GM19468 (cell line): ENCODE measurements around the gene OBP2B.
"Not testable (repeated sequence)": the region's sequence is repeated elsewhere in the genome, so short reads cannot be mapped to it uniquely, and the experiment has no call there.

Source experiments
- ATAC-seq: cut with Tn5 transposase; IDR thresholded peaks from one replicate; pipeline ENCODE4 v1.9.1; 2021; ENCODE audit warnings: mild to moderate bottlenecking, moderate library complexity, moderate number of reproducible peaks; ENCODE audit not compliant: unreplicated experiment; ENCODE audit errors: extremely low read depth

OBP2B gene

GRCh38 chr9:133224762-133225161 lies 15.7 kb upstream of the OBP2B start:
- no peak for ATAC-seq

GRCh38 chr9:133223159-133223756 lies 14.2 kb upstream of the OBP2B start:
- ATAC-seq = not testable (repeated sequence)

- ATAC-seq = not testable (repeated sequence)
Measured at GRCh38 chr9:133221994-133222393, 12.9 kb upstream of the OBP2B start.

- ATAC-seq = no peak
Measured at GRCh38 chr9:133221177-133221809, 12.2 kb upstream of the OBP2B start.

- not testable (repeated sequence) for ATAC-seq
Measured at GRCh38 chr9:133218049-133218975, 9.3 kb upstream of the OBP2B start.

GRCh38 chr9:133217333-133217988 lies 8.4 kb upstream of the OBP2B start:
- not testable (repeated sequence) for ATAC-seq

- not testable (repeated sequence) for ATAC-seq
Measured at GRCh38 chr9:133214276-133214675, 5.2 kb upstream of the OBP2B start.

GRCh38 chr9:133210609-133211008 lies 1.6 kb upstream of the OBP2B start:
- ATAC-seq = no peak

GRCh38 chr9:133210202-133210532 lies 1.1 kb upstream of the OBP2B start:
- ATAC-seq = no peak

GRCh38 chr9:133209327-133210201 lies 514 bp upstream of the OBP2B start:
- ATAC-seq = not testable (repeated sequence)

GRCh38 chr9:133208171-133208879 lies 725 bp downstream of the OBP2B start:
- not testable (repeated sequence) for ATAC-seq

- no peak for ATAC-seq
Measured at GRCh38 chr9:133207540-133208170, 1.4 kb downstream of the OBP2B start.

GRCh38 chr9:133207021-133207531 lies 2.0 kb downstream of the OBP2B start:
- no peak for ATAC-seq

- ATAC-seq = no peak
Measured at GRCh38 chr9:133205996-133206931, 2.8 kb downstream of the OBP2B start.

- not testable (repeated sequence) for ATAC-seq
Measured at GRCh38 chr9:133205481-133205887, 3.6 kb downstream of the OBP2B start.

- no peak for ATAC-seq
Measured at GRCh38 chr9:133204993-133205336, 4.1 kb downstream of the OBP2B start.

GRCh38 chr9:133204335-133204992 lies 4.6 kb downstream of the OBP2B start:
- ATAC-seq = no peak
